Testis (tissue), 2 donors: Measurements from ENCODE around the gene DPP3.

Source experiments
- CTCF ChIP-seq, 3 experiments: fragments of 450-650 bp in 2 of 3; fragments of 200-600 bp in 1 of 3; sonication (generic) in 1 of 3; IDR thresholded peaks; one replicate each; pipeline ENCODE4 v1.5.1; 2016 to 2019; ENCODE audit warnings: antibody characterized with exemption in 3 of 3, mild to moderate bottlenecking in 2 of 3, moderate library complexity in 1 of 3
- POLR2A ChIP-seq: fragments of 450-650 bp; IDR thresholded peaks from one replicate; pipeline ENCODE4 v1.6.1; 2017; ENCODE audit warnings: antibody characterized with exemption, mild to moderate bottlenecking, moderate library complexity

GRCh38 chr11:66556086-66556485 lies 75.9 kb downstream of the DPP3 start:
- TF ChIP-seq POLR2A (no peak), CTCF (IDR thresholded peaks at IDR 0.05) (no peak)
